ENCODE results near the gene MICB.
"Not testable (repeated sequence)": the region's sequence is repeated elsewhere in the genome, so short reads cannot be mapped to it uniquely, and the experiment has no call there.

MICB gene

DNA sequence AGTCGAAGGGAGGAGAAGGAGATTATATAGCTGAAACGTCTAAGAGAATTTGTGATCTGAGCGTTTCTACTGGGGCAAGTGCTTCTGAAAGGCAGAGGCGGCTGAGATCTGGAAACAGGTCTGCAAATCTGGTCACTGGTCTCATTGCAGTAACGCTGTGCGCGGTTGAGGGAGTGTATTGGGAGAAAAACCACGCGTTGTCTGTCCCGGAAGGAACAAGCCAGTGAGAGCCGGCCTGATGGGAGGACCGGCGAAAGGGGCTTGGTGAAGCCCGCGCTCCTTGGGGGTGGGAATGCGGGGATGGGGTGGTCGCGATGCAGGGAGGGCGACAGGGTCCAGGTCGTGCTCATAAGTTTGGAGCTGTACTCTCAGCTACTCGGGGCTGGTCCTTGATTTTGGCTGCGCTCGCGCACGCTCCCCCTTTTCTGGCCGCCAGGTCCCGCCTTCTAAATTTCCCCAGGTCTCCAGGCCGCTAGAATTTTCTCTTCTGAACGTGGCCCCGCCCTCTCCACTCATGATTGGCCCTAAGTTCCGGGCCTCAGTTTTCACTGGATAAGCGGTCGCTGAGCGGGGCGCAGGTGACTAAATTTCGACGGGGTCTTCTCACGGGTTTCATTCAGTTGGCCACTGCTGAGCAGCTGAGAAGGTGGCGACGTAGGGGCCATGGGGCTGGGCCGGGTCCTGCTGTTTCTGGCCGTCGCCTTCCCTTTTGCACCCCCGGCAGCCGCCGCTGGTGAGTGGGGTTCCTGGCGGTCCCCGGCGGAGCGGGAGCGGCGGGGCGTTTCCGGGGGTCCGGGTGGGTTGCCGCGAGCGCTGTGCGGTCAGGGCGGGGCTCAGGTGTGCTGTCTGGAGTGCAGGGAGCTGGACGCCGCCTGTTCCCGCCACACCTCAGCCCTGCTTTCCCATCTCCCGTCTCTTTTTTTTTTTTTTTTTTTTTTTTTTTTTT, at the start of gene MICB:
MICB (plus strand) TSS at position 615 of the 946 bp plus-strand sequence; CDS start at position 664, 49 bp downstream.
- DNase-seq = peak; percentile 81

DNA sequence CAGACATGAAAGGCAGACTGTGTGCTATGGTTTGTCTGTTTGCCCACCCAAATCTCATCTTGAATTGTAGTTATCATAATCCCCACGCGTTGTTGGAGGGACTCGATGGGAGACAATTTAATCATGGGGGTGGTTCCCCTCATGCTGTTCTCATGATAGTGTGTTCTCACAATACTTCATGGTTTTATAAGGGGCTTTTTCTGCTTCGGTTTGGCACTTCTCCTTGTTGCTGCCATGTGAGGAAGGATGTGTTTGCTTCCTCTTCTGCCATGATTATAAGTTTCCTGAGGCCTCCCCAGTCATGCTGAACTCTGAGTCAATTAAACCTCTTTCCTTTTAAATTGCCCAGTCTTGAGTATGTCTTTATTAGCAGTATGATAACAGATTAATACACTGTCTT, 47.2 kb upstream of the MICB start:
- DNase-seq = no peak

DNA sequence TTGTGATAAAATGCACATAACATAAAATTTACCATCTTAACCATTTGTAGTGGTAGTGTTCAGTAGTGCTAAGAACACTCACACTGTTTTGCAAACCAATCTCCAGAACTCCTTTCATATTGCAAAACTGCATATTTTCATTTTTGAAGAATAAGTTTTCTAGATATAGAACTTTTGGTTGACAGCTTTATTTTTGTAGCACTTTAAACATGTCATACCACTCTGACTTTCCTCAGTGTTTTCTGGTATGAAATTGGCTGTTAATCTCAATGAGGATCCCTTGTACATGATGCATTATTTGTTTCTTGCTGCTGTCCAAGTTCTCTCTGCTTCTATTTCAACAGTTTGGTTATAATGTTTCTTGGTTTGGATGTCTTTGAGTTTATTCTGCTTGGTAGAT, 45.1 kb upstream of the MICB start:
- no peak for DNase-seq

DNA sequence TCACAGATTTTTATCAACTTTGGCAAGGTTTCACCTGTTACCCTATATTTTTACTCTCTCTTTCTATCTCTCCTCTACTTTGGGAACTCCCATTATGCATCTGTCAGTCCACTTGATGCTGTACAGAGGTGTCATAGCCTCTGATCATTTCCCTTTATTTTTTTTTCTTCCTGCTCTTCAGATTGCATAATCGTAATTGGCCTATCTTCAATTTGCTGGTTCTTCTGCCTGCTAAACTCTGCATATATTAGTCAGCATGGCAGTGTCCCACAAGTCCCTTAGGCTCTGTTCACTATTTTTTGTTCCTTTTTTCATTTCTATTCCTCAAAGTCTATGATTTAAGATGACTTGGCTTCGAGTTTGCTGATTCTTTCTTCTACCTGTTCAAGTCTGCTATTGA, 44.7 kb upstream of the MICB start:
- no peak for DNase-seq

DNA sequence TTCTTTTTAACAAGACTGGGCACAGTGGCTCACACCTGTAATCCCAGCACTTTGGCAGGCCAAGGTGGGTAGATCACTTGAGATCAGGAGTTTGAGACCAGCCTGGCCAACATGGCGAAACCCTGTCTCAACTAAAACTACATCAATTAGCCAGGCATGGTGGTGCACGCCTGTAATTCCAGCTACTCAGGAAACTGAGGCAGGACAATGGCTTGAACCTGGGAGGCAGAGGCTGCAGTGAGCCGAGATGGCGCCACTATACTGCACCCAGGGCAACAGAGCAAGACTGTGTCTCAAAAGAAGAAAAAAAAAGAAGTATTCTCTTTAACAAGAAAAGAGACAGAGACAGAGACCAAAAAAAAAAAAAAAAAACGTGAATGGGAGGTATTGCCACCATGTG, 38.1 kb upstream of the MICB start:
- not testable (repeated sequence) for DNase-seq

DNA sequence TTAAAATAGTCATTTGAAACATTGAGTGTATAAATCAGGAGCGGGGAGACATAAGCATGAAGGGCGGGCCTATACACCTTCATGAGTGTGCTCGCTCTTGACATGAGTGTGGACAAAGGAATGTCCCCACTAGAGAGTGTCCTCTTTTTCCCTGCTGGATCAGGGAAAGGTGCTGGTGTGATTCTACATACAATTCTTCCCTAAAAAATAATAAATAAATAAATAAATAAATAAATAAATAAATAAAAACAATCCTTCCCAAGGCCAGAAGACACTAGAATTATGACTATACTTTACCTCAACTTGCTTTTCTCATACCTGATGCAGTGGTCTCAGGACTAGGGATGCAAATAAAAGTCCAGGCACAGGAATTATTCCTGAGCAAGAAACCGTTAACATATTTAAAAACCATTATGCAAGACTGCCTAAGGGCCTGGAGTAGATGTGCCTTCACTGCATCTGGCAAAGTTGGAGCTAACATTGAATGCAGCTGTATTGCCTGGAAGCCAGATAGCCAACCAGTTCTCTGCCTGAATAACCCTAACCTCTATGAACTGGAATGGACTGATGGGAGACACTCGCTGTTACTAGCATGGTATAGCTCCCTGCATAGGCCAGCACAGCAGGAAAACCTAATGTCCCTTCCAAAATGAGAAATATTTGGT, 37.5 kb upstream of the MICB start:
- no peak for DNase-seq

DNA sequence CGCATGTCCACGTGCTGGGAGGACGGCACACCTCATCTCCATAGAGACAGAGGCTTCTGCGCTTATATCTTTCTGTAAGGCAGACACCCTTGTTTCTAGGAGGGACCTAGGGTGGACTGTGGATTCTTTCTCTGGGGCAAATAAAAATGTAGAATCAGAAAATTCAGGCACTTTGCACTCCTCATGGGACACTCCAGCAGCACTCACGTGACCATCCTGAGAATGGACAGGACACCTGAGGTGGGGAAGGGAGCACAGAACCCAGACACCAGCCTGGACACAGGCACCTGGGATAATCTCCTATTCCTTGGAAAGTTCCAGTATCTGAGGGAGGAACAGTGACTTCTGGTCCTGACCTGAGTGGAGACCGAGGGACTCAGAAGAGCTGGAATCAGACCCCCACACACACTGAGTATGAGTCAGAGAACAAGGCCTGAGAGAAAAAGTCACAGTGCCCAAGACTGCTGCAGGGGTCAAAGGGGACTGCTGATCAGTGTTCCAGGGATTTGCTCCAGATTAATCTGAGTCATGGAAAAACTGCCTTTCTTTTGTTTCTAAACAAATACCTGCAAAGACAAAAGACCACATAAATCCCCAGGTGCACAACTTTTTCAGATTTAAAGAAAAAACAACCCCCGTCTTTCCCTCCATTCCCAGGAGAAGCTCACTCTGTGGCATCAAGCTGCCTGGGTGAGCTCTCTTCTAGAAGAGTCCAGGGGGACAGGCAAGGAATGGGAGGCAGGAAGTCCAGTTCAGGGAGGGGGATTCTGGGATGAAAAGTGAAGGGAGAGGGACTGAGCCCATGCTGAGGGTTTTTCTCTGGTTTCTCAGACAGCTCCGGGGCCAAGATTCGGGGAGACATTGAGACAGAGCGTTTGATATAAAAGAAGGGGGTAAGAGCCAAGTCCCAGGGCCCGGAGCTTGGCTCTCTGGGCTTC, 35.6 kb upstream of the MICB start:
- DNase-seq = no peak

DNA sequence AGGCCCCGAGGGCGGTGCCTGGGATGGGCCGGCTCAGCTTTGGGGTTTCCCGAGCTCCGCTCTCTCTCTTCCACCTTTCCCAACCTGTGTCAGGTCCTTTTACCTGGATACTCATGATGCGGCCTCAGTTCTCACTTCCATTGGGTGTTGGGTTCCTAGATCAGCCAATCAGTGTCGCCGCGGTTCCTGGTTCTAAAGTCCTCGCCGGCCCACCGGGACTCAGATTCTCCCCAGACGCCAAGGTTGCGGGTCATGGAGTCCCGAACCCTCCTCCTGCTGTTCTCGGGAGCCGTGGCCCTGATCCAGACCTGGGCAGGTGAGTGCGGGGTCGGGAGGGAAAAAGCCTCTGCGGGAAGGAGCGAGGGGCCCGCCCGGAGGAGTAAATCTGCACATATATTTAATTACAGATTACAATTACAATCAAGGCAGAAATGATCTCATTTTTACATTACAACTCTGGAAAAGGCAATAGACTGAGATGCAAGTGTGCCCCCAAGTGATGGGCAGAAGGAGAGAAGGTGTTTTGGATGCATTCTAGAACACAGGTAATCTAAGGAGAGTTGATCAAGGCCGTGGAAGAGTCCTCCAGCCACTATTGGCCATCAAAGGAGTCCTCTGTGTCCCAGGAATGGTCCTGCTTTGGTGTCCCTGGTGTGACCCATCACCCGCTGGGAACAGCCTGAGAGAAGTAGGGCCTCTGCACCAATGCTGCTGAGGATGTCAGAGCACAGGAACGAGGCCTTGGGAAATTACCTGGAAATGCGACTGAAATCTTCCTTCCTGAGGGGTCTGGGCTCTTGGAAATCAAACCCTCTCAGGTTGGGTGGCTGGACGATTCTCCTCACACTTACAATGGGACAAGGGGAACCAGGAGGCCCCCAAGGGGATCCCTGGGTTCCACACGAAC, 34.7 kb upstream of the MICB start:
- peak; percentile 88 for DNase-seq

DNA sequence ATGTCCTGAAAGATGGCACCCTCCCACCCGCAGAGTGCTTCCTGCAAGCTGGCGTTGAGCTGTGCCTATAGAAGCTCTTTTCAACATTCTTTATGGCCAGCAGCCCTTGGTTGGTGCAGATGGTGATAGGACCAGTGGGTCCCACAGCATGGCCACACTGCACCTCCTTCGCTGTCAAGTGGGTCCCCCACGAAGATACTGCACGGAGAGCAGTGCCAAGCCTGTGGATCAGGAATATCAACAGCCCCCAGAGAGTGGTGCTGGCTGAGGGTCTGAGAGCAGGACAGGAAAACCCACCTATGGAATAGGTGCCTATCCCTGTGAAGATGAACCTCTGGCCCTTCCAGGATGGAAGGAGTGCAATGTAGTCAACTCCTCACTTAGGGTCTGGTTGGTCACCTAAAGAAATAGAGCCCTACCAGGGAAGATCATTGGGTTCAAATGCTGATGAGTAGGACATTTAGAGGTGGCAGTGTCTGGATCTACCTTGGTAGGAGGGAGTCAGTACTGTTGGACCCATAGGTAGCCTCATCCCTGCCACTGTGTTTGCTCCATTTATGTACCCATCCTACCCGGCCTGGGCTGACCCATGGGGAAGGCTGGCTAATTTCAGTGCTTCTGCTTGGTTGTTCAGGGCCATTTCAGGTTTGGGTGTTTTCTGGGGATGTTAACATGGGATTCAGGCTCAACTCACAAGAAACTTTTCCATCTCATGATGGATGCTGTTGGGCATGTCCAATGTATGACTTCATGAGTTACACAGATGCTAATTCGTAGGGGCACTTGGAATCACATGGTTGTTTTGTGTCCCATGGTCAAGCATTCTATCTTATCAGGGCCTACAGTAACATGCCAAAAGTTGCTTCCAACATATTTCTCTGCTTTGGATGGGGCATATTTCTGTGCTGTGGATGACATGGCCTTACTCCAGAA, 33.4 kb upstream of the MICB start:
- no peak for DNase-seq

DNA sequence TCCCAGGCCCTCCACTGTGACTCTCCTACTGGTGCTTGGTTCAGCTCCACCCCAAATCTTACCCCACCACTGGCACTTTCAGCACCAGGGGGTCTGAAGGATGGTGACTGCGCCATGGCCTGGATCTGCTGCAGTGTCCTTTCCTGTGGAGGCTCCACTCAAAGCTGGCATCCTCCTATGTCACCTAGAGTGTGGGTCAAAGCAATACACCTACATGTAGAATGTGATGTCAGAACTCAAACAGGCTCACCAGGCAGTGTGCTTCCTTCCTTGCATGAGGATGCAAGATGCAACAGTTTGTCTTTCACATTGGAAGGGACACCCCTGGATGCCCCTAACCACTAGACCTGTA, 32.8 kb upstream of the MICB start:
- DNase-seq = no peak

DNA sequence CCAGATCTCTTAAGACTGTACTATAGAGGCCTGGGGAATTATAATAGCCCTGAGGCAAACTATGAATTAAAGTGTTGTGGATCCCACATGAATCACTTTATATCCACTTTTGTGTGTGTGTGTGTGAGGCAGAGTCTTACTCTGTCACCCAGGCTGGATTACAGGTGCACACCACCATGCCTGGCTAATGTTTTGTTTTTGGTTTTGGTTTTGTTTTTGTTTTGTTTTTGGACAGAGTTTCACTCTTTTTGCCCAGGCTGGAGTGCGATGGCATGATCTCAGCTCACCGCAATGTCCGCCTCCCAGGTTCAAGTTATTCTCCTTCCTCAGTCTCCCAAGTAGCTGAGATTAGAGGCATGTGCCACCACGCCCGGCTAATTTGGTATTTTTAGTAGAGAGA, 32.2 kb upstream of the MICB start:
- DNase-seq = no peak

DNA sequence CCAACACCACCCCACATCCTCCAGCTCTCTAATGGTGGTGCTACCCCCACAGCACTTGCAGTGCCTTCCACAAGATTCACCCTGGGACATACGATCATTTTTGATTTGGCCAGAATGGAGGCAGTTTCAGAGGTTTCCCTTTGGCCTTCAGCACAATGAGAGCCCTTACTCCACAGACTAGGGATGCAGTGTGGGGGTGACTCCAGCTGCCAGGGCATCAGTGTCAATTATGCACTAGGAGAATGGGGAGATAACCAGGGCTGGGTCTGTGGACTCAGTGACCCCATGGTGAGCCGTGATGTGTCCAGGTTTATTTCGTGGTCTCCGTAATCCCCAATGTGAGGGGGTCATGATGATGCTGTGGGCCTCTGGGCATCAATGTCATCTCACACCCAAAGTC, 31.5 kb upstream of the MICB start:
- no peak for DNase-seq

DNA sequence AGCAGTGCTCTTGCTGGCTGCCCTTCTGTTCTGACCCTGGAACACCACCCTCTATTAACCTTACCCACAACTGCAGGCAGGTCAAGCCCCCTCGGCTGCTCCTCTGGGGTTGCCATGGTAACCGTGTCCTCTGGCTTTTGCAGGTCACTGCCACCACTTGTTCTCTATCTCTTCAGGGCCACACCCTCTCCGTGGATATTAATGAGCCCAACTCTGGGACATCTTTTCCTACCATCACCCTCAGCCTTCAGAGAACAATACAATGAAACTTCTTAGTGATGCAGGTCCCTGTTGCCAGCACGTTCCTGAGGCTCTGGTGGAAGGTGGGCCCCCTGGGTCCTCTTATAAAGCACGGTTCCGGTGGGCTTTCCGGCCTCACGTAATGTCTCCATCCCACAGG, 30.8 kb upstream of the MICB start:
- DNase-seq = no peak

DNA sequence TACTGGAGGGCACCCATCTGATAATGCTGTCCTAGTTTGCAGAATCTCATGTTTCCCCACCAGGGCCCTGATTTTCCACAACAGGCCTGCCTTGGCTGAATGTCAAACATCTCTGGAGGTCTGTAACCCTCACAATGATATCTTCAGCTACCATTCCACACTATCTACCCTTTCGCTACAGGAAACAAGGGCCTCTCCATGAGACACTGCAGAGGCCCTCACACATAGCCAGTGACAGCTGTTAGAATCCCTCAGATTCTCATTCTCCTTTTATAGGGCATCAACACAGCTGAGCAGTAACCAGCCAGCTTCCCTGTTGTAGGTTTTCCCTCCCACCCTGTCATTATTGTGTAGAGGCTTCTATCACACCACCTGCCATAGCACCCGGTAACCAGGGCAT, 29.6 kb upstream of the MICB start:
- DNase-seq = no peak

DNA sequence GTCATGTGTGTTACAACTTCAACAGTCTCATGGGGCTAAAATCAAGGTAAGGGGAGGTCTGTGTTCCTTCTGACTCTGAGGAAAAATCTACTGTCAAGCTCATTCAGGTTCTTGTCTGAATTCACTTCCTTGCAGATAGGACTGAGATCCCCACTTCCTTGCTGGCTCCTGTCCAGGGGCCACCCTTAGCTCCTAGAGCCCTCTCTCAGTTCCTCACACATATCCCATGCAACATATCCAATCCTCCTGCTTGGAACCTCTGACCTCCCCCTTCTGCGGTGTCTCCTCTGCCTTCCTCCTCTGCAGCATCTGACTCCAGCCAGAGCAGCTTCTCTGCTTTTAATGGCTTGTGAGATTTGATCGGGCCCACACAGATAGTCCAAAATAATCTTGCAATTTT, 27.1 kb upstream of the MICB start:
- DNase-seq = no peak

DNA sequence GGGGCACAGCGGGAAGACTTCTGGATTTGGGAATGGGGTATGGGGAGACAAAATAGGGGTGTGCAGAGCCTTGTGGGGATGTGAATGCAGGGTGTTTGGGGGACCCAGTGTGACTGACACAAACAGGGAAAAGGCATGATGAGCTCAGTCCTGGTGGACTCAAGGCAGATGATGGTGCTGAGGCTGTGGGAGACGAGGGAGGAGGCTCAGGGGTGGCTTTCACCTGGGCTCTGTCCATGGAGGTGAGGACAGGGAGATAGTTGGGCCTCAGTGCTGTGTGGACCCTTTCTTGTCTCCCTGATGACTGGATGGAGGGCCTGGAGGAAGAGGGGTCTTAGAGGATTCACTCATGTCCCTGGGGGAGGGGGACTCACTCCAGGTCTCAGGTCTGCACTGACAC, 26.2 kb upstream of the MICB start:
- DNase-seq = no peak

DNA sequence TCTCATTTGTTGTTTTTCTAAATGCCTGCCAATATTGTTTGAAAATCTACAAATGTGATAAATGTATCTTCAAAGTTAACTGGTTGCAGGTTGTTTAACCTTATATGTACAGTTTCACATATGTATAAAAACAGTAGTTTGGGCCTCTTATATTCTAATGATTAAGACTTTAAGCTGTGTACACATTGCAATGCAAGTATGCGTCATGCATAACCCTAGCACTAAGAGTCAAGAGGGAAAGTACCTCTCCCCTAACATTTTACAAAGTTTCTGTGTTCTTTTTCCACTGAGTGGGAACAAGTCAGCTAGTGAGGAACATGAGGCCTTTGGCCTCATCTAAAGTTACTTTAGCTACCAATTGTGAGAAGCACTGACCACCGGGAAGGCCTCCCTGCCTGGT, 25.7 kb upstream of the MICB start:
- DNase-seq = no peak

DNA sequence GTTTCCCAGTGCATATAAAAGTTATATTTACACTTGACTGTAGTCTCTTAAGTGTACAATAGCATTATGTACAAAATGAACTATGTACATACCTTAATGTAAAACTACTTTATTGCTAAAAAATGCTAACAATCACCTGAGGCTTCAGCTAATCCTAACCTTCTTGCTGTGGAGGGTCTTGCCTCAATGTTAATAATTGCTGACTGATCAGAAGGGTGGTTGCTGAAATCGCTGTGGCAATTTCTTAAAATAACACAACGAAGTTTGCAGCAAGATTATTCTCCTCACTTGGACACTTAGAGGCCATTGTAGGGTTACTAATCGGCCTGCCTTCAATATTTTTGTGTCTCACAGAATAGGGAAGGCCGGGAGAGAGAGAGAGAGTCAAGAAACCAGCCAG, 24.7 kb upstream of the MICB start:
- no peak for DNase-seq

DNA sequence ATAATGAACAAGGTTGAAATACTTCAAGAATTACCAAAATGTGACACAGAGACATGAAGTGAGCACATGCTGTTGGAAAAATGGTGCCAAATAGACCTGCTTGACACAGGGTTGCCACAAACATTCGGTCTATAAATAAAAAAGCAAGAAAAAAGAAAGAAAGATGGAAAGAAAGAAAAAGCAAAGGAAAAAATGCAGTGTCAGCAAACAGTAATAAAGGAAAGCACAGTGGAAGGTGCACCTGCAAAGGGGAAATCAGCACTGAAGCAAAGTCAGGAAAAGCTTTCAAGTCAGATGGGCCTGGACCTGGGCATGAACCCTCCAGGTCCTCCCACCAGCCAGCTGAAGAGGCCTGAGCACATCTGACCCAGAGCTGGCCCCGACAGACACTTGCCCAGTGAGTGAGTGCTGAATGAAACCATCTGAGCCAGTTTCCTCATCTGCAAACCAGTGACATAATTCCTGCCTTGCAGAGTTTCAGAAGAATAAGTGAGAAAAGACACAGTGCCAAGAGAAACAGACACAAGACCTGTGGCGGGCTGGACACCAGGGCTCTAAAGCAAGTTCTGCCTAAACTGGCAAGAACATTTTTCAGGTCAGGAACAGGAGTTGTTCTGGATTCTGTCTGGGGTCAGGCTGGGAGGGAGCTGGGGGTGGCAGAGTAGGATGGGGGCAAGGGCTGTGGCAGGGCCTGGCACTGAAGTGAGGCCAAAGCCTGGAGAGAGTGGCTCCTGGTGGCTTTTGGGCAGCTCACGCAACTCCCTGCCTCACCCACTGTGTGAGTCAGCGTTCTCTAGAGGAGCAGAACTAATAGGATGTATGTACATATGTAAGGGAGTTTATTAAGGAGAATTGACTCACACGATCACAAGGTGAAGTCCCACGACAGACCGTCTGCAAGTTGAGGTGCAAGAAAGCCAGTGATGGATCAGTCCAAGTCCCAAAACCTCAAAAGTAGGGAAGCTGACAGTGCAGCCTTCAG, 23.9 kb upstream of the MICB start:
- no peak for DNase-seq

DNA sequence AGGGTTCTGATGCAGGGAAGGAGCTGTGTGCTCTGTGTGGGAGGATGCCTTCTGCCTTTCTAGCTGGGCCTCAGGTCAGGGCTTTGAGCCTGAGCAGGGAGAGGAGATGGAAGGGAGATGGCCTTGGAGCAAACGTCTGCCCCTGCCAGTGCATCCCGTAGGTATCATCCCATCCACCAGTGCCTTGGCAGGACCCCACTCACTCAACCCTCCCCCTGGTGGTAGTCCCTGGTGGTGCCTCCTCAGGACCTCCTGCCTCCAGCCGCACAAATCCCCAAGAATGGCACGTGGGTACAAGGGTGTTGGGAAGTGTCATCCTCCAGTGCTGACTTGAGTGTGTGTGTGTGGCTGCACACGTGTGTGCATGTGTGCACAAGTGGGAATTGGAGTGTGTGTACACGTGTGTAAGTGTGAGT, 23.1 kb upstream of the MICB start:
- DNase-seq = no peak
